Measurements from ENCODE around the gene TTC21A.

TTC21A gene

DNA sequence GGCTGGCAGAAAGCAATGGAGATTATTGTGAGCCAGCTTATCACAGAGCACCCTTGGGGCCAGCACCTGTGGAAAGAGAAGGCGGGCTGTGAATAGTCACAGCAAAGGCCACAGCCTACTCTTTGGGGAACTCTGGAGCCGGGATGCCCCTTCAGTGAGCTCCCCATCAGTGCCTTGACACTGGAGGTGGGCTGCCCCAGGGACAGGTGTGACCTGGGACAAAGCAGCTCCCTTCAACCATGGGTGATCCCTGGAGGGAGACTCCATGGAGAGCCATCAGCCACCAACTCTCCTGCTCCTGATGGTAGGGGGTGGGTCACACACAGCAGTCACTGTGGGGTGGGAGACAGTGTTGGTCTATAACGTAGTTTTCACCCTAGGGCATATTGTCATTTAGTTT lies 5.8 kb downstream of the TTC21A start:
- no peak for DNase-seq (ENCODE audit: low read depth in 2 of 2, low spot score in 1 of 2)

DNA sequence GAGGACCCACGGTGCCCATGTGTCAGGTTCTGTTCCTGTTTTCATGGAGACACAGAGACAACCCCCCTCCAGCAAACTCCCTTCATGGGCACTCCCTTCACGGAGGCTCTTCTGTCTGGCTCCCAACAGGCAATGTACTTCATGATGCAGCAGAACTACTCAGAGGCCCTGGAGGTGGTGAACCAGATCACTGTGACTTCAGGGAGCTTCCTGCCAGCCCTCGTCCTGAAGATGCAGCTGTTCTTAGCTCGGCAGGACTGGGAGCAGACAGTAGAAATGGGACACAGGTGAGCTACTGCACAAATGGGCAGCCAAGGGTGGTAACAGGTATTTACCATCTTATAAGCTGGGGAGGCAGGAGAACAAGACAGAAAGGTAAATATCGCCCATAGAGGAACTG lies 7.0 kb downstream of the TTC21A start:
- no peak for DNase-seq (ENCODE audit: low read depth in 2 of 2, low spot score in 1 of 2)

DNA sequence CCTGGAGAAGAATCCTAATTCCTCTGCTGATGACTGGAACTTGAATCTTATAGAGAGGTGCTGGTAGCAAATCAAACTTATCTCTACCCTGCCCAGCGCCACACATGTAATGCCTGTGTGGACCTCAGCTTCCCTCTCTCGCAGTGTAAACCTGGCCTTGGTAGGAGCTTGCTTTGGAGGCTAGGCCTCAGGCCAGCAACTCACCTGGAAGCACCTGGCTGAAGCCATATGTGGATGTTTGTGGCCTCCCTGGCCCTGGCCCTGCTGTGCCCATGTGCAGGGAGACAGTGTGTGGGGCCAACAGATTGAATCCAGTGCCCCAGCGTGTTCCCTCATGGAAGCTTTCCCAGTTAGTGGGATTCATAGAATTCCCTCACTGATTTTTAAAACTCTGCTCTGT lies 8.4 kb downstream of the TTC21A start:
- no peak for DNase-seq (ENCODE audit: low read depth in 2 of 2, low spot score in 1 of 2)

DNA sequence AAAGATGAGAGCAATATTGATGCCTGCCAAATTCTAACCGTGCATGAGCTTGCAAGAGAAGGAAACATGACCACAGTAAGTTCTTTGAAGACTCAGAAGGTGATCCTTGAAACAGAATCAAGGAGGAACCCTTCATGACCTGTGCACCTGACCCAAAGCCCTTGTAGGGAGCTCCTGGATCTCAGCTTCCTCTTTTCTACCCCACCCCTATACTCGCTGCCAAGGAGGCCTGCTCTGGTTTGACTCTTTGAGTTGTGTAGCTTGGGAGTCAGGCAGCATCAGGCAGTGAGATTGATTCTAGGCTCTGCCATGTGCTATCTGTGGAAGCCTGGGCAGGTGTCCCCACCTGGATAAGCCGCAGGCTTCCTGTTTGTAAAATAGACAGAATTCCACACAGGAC lies 10.6 kb downstream of the TTC21A start:
- no peak for DNase-seq (ENCODE audit: low read depth in 2 of 2, low spot score in 1 of 2)

DNA sequence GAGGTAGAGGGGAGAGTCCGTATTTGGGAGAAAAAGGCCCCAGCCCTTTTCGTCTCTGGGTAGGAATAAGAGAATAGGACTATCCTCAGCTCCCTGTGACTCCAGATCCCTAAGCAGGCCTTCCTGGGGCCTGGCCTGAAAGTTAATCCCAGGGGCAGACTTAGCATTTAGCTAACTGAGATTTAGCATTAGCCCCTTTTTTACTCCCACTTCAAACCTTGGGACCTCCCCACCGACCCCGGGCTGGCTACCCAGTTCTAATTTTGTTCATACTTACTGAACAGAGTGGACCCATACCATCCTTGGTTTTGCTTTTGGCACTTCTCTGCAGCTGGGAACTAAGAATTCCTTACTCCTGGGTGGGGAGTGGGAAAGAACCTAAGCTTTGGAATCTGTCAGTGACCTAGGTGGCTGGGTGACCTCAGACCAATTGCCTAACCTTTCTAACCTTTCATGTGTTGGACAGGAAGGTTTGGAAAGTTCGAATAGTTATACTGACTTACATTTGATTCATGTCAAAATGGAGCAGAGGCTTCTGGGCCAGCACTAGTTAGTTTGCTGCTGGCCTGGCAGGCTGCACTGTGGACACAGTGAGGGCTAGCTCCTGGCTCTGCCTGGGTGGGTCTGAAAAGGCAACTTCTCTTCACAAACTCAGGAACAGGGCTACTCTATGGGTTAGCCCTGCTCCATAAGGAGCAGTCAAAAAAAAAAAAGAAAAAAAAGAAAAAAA lies 11.6 kb downstream of the TTC21A start:
- DNase-seq (ENCODE audit: low read depth in 2 of 2, low spot score in 1 of 2) = no peak

DNA sequence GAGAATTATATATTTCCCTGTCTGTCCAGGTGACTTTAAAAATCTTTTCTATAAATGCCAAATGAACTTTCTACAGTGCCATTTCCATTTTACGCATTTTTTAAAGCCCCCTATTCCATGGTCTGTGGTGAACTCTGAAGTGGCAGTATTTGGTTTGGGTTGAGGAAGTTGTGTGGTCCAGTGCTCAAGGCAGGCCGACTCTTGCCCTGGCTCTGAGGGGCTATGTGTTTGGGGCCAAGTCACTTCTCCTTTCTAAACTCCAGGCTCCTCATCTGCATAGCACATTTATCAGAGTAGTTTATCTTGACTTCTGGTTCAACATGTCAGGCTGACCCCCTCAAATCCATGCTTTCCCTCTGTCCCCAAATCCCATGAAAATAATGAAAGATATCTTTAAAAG lies 14.1 kb downstream of the TTC21A start:
- no peak for DNase-seq (ENCODE audit: low read depth in 2 of 2, low spot score in 1 of 2)

DNA sequence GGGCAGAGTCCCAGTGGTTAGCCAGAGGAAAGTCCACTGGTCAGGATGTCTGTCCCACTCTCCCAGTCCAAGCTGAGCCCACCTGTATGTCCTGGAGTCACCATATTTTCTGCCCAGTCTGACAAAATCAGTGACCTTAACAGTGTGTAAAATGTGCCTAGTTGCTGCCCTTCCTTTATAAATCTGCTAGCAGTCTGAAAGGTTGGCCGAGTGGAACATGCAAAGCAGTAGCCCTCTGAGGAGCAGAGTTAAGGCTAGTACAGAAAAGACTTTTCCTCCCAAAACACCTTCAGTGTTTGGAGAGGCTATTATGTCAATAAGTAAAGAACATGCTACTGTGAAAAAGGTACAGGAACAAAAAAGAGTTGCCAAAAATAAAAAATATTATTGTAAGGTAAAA lies 15.3 kb downstream of the TTC21A start:
- DNase-seq (ENCODE audit: low read depth in 2 of 2, low spot score in 1 of 2) = no peak

DNA sequence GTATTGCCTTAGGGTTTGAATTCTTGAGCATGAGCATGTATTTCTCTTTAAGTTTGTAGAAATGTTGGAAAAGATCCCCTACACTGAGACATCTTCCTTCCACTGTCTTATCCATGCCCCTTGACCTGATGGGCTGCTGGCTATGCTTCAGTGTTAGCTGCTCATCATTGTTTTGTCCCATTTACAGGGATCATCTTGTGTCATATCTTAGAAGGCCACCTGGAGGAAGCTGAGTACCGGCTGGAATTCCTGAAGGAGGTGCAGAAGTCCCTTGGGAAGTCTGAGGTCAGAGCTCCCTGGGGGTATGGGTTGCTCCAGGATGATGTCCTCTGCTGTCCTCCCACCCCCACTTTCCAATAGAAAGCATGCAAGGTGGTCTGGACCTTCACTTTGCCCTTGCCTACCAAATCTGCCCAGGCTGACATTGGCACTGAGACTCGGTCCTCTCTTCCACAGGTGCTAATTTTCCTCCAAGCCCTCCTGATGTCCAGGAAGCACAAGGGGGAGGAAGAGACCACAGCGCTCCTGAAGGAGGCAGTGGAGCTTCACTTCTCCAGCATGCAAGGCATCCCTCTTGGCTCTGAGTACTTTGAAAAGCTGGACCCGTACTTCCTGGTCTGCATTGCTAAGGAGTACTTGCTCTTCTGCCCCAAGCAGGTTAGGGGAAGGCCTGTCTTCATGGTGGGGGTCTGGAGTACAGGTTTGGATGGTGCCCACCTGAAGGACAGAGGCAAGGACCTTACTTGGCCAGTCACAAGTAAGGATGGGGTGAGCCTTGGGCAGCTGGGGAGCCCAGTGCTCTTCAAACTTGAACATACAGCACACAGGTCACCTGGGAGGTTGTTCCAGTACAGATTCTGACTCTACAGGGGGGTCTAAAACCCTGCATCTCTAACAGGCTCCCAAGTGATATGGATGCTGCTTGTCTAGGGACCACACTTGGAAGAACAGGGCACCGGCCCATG lies 17.7 kb downstream of the TTC21A start:
- no peak for DNase-seq (ENCODE audit: low read depth in 2 of 2, low spot score in 1 of 2)

DNA sequence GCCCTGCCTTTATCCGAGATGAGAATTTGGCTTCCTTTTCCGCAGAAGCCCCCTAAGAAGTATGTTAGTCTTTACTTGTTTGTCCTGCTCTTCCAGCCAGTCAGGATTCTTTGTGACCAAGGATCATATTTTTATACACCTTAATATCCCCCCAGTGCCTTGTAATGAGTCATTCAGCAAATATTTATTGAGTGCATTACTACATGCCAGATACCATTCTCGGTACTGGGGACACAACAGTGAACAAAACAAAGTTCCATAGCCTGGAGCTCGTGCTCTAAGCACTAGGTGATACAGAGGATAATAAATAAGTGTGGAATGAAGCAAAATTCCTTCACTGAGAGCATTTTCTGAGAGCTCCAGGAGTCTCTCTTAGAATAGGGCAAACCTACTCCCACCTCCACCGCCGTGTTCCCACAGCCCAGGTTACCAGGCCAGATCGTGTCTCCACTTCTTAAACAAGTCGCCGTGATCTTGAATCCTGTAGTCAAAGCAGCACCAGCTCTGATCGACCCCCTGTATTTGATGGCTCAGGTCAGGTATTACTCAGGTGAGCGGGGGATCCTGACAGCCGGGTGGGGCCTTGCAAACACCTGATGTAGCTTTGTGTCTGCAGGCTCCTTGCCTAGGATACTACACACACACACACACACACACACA lies 18.5 kb downstream of the TTC21A start:
- DNase-seq (ENCODE audit: low read depth in 2 of 2, low spot score in 1 of 2) = no peak

DNA sequence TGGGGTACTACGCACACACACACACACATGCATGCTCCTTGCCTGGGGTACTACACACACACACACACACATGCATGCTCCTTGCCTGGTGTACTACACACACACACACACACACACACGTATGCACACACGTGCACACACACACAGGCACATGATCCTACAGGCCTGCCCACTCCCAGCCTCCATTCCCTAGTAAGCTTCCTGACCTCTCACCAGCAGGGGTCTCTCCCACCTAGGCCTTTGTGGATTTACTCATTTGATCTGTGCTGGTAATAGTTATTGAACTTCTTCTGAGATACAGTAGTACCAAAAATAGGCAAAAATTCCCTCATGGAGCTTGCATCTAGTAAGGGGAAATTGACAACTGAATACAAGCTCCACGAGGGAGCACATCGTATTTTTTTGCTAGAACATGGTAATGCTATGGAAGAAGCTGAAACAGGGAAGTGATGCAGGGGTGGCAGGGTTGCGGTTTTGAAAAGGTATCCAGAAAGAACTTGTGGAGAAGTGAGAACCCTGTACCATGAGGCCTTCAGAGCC lies 19.1 kb downstream of the TTC21A start:
- DNase-seq (ENCODE audit: low read depth in 2 of 2, low spot score in 1 of 2) = no peak

DNA sequence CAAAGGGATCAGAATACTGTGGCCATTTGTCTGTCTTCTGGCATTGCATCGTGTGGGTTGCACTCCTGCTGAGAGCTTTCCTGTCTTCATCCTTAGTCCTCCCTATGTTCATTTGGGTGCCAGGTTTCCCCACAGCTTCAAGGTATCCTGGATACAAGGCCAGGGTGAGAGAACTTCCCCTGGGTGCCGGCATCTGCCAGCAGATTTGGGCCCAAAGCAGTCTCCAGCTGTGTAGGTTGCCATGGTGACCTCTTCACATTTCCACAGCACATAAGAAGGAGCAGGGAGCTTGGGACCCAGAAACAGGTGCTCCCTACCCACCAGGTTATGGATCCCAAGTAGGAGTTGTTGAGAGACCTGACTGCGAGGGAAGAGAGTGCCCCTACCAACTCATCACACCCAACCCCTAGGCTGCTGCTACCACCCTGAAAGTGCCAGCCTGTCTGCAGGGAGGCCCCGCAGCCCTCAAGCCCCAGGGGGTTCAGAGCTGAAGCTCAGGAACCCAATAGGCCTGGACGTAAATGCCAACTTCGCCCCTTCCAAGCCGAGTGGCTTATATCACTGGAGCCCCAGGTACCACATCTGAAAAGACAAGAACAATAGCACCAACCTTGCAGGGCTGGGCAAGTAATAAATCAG lies 19.9 kb downstream of the TTC21A start:
- no peak for DNase-seq (ENCODE audit: low read depth in 2 of 2, low spot score in 1 of 2)

DNA sequence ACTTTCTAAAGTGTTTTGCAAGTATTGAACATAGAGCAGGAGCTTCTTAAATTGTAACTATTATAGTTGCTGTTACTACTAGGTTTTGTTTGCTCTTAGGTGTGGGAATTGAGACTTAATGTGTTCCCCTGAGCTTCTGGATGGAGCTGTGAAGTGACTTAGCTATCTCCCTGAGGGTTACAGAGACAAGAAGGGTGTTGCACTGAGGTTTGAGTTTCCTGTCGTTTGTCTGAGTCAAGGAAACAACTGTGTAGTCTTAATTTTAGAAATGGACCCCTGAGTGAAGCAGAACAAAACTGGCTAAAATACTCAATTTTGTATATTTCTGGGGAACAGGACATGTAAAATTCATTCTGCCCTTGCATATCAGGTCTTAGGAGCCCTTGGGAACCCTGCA lies 20.4 kb downstream of the TTC21A start:
- DNase-seq (ENCODE audit: low read depth in 2 of 2, low spot score in 1 of 2) = no peak

DNA sequence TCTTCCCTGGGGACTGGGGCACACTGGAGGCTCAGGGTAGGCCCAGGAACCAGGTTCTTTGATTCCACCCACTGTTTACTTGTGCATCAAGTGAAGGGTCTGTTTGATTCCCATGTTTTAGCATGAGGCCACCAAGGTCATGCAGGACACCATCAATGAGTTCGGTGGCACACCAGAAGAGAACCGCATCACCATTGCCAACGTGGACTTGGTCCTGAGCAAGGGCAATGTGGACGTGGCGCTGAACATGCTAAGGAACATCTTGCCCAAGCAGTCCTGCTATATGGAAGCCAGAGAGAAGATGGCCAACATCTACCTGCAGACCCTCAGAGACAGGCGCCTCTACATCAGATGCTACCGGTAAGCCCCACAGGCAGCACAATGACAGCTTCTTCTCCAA lies 21.5 kb downstream of the TTC21A start:
- no peak for DNase-seq (ENCODE audit: low read depth in 2 of 2, low spot score in 1 of 2)

DNA sequence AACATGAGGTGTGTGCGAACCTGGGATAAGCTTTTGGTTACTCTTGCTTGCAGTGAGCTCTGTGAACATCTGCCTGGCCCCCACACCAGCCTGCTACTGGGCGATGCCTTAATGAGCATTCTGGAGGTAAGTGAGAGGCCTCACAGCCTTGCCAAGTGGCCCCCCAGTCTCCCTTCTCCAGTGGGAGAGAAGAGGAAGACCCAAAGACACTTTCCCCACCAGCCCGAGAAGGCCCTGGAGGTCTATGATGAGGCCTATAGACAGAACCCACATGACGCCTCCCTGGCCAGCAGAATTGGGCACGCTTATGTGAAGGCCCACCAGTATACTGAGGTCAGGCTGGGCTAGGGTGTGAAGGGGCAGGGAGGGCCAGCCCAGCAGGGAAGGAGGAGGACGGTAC lies 22.5 kb downstream of the TTC21A start:
- DNase-seq (ENCODE audit: low read depth in 2 of 2, low spot score in 1 of 2) = no peak

DNA sequence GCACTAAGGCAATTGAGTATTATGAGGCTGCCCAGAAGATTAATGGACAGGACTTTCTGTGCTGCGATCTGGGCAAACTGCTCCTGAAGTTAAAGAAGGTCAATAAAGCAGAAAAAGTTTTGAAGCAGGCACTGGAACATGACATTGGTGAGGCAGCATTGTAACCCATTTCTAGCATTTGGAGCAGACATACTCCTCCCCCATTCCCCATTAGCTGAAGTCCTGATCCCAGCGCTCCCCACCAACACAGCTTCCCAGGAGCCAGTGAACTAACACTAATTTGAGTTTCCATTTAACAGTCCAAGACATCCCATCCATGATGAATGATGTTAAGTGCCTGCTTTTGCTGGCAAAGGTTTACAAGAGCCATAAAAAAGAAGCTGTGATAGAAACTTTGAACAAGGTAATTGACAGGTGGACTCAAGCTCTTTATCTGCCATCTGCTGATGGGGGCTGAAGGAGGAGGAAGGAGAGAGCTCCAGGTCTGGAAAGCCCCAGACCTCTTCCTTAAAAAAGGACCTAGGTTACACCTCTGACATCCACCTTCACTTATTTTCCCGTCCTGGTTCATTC lies 23.3 kb downstream of the TTC21A start:
- DNase-seq (ENCODE audit: low read depth in 2 of 2, low spot score in 1 of 2) = no peak

DNA sequence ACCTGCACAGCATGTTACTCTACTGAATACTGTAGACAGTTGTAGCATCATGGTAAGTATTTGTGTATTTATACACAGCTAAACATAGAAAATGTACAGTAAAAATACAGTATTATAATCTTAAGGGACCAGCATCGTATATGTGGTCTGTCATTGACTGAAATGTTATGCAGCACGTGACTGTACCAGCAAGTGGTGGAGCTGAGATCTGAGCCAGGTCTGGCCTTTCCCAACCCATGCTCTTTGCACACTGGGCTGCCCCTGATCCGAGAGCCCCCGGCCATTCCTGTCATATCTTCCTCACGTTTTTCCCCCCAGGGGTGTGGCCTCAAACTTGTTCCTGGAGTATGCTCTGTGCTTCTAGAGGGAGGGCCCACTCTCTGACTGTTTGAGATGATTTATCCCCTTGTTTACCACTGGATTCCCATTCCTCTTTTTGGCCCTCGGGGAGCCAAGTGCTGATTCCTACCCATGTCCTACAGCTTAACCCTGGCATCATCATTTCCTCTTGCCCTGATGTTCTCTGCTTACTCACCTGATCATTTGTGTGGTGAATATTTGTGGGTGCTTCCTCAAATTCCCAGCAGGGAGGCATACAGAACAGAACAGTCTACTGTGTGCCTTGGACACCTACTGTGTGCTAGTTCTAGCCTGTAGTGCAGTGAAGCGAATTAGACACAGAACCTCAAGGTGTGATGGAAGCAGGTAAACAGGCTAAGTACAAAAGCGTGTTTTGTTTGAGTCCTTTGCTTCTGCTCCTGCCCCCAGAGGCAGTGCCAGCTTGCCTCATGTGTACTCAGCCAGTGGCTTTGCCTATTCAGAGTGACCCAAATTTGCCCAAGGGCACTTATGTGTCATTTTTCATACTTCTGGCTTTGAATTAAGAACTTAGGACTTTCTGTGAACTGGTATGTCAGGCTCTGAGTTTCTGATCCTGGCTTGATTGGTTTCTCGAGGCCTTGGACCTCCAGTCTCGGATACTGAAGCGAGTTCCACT lies 24.9 kb downstream of the TTC21A start:
- DNase-seq (ENCODE audit: low read depth in 2 of 2, low spot score in 1 of 2) = no peak

DNA sequence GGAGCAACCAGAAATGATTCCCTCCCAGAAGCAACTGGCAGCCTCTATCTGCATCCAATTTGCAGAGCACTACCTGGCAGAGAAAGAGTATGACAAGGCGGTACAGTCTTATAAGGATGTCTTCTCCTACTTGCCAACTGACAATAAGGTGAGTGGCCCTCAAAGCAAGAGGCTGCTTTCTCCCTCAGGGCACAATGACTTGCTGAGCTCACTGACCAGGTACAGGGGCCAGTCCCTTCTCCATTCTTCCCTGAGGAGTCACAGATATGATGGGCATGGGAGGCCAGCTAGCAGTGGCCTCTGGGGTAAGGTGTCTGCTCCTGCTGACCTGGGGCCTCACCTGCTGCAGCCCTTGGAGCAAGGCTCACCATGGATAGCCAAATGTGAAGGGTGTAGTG lies 25.6 kb downstream of the TTC21A start:
- DNase-seq (ENCODE audit: low read depth in 2 of 2, low spot score in 1 of 2) = no peak

DNA sequence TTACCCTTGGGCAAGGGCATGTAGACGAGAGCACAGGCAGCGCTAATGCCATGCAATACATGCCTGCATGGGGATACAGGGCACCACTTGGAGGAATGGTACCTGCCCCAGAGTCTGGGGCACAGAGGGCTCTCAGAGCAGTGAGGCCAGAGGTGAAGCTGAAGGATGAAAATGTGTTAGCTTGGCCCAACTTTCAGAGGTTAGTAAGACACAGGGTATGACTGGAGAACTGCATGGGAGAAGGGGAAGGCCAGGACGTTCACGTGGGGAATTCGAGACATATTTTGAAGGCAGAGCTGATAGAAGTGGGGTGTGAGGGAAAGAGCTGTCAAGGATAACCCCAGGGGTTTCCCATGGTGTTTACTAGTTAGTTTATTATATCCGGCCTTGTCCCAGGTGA lies 26.3 kb downstream of the TTC21A start:
- DNase-seq (ENCODE audit: low read depth in 2 of 2, low spot score in 1 of 2) = no peak

DNA sequence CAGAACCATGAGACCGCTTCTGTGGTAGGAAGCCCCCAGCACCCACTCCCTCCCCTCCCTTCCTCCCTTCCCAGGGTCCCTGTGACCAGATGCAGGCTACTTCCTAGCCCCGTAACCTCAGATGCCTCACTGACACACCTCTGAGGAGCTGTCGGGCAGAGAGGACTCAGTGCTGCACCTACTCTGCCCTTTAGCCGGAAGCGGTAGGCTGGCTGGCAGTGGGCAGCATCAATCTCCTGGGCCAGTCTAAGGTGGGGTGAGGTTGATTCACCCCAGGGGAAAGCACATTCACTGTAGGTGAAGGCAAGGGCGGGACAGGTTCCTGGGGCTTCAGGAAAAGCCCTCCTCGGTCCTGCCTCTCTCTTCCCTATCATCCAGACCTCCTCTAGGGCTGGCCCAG lies 26.8 kb downstream of the TTC21A start:
- DNase-seq (ENCODE audit: low read depth in 2 of 2, low spot score in 1 of 2) = no peak
